ENCODE measurements around the gene LIX1L. TPM values are rescaled to one million over a fixed set of nuclear protein-coding genes. Genes with fewer than 3 reads are reported as not detected.

The LIX1L gene
- total and polyA plus RNA-seq, 2 of the 4 experiments (the other 2 are of a cell fraction) = 14.7 to 28.8 TPM

- Histone ChIP-seq H3K56ac (ENCODE audit: extremely low read depth, insufficient read depth, low read length) (no peak overlapping the region), H3K4ac (ENCODE audit: low read depth, low read length) (no peak overlapping the region)
Measured at GRCh38 chr1:145991735-145992412, 34.1 kb upstream of the LIX1L start.

More at GRCh38 chr1:145991735-145992412, 34.1 kb upstream of the LIX1L start:
- Histone ChIP-seq H3K4me2 (ENCODE audit: low read depth, low read length) (no peak overlapping the region), H4K8ac (ENCODE audit: low read depth in 2 of 2, low read length in 2 of 2) (no peak overlapping the region), H3K27me3 (ENCODE audit: control insufficient read depth, insufficient read depth, low read length) (no peaks in the 10 kb centered on the region), H4K91ac (ENCODE audit: insufficient read depth, low read depth, low read length) (no peak overlapping the region), H2BK120ac (ENCODE audit: low read depth, low read length) (no peak overlapping the region), H3K9me1 (ENCODE audit: insufficient read depth, low read length) (peaks cover 9% of the 10 kb centered on the region), H2AK5ac (ENCODE audit: low read depth, low read length) (no peak overlapping the region), H2AFZ (replicated peaks; ENCODE audit: low read length, poor library complexity) (no peak overlapping the region), H3K14ac (replicated peaks; ENCODE audit: low read depth, low read length) (no peak overlapping the region), H3K9me3 (ENCODE audit: control insufficient read depth, insufficient read depth, low read length) (no peaks in the 10 kb centered on the region), H2AK9ac (replicated peaks; ENCODE audit: low read depth, low read length, poor library complexity) (no peak overlapping the region), H3K79me1 (ENCODE audit: low read depth in 1 of 2, low read length in 2 of 2) (peaks cover 18 to 30% of the 10 kb centered on the region in 2 experiments), H3K27ac (ENCODE audit: insufficient read depth, low read length) (no peak overlapping the region), H4K5ac (ENCODE audit: low read depth, low read length) (no peak overlapping the region), H3K4me3 (ENCODE audit: insufficient read depth, low read depth, low read length) (no peak overlapping the region), H3K23ac (ENCODE audit: low read depth, low read length) (no peak overlapping the region), H2BK15ac (ENCODE audit: low read depth, low read length) (no peak overlapping the region), H3K18ac (ENCODE audit: low read depth, low read length) (no peak overlapping the region), H2BK5ac (ENCODE audit: low read depth, low read length, poor library complexity, severe bottlenecking) (no peak overlapping the region), H4K20me1 (ENCODE audit: insufficient read depth, low read length) (peaks cover 12% of the 10 kb centered on the region; the same call in 1 of the 2 replicates), H2BK20ac (ENCODE audit: low read depth, low read length) (no peak overlapping the region), H3K4me1 (ENCODE audit: control insufficient read depth, insufficient read depth, low read length) (peaks cover 5% of the 10 kb centered on the region), H3K9ac (ENCODE audit: low read depth, low read length) (no peak overlapping the region), H3K36me3 (ENCODE audit: control insufficient read depth, insufficient read depth, low read length) (peaks cover 13% of the 10 kb centered on the region)
- in situ Hi-C loops (cut with MboI; ENCODE audit: low sequenced_read_pairs) = no loop called here
- intact Hi-C loops (cut with micrococcal nuclease) = no loop called here
- WGBS, 2 experiments (ENCODE audit: extremely low coverage in 2 of 2, insufficient read length in 1 of 2) = no CpG with 5 or more reads among the region's 10 CpGs
- dilution Hi-C loops (cut with HindIII; ENCODE audit: low sequenced_read_pairs, unreplicated experiment) = no loop called here
- CTCF ChIA-PET = interaction anchor here (1.5 kb wide), 1 partner anchor 12 kb away, joined by 5 read pairs; no protein-coding TSS in a partner anchor
- no peak for DNase-seq
- no TSS peak for BruUV-seq (replicated peaks)
- no peak for ATAC-seq (ENCODE audit: low read depth)
- TF ChIP-seq FOS (IDR thresholded peaks at IDR 0.05; ENCODE audit: low read depth, low read length) (no peak), RAD21 (IDR thresholded peaks at IDR 0.05; ENCODE audit: low read length) (no peak), BHLHE40 (IDR thresholded peaks at IDR 0.05; ENCODE audit: low read depth, low read length) (no peak), CHD1 (IDR thresholded peaks at IDR 0.05; ENCODE audit: low read depth, low read length) (no peak), RCOR1 (IDR thresholded peaks at IDR 0.05; ENCODE audit: insufficient replicate concordance, low read length) (no peak), MAZ (IDR thresholded peaks at IDR 0.05; ENCODE audit: borderline replicate concordance, low read depth, low read length) (no peak), SMC3 (IDR thresholded peaks at IDR 0.05; ENCODE audit: low read depth, low read length) (no peak), CTCF (conservative IDR thresholded peaks at IDR 0.05; ENCODE audit: low read depth, low read length) (no peak), ELK1 (IDR thresholded peaks at IDR 0.05; ENCODE audit: borderline replicate concordance, low read depth, low read length) (no peak), CEBPB (IDR thresholded peaks at IDR 0.05; ENCODE audit: low read depth, low read length) (no peak), MXI1 (IDR thresholded peaks at IDR 0.05; ENCODE audit: borderline replicate concordance, low read depth, low read length) (no peak), NFE2L2 (IDR thresholded peaks at IDR 0.05; ENCODE audit: low read depth, low read length) (no peak), MAFK (IDR thresholded peaks at IDR 0.05; ENCODE audit: low read depth, low read length) (no peak), POLR2A (IDR thresholded peaks at IDR 0.05; ENCODE audit: low read depth, low read length) (no peak), USF2 (IDR thresholded peaks at IDR 0.05; ENCODE audit: low read depth, low read length) (no peak)
- POLR2A ChIA-PET (ENCODE audit: unreplicated experiment) = interaction anchor here (0.6 to 1.9 kb wide), 2 partner anchors 13 to 17 kb away, joined by 7 to 11 read pairs; no protein-coding TSS in a partner anchor

Measured in IMR-90 (cell line).